ENCODE results near the gene SMIM20. TPM values are rescaled to one million over a fixed set of nuclear protein-coding genes. Genes with fewer than 3 reads are reported as not detected.
A peak's percentile ranks its signal among the peaks of the same experiment; 100 is the strongest.

SMIM20 gene
- total RNA-seq, 4 donors from 2014 or later: 3.6 to 19.8 (median 15.5) TPM

DNA sequence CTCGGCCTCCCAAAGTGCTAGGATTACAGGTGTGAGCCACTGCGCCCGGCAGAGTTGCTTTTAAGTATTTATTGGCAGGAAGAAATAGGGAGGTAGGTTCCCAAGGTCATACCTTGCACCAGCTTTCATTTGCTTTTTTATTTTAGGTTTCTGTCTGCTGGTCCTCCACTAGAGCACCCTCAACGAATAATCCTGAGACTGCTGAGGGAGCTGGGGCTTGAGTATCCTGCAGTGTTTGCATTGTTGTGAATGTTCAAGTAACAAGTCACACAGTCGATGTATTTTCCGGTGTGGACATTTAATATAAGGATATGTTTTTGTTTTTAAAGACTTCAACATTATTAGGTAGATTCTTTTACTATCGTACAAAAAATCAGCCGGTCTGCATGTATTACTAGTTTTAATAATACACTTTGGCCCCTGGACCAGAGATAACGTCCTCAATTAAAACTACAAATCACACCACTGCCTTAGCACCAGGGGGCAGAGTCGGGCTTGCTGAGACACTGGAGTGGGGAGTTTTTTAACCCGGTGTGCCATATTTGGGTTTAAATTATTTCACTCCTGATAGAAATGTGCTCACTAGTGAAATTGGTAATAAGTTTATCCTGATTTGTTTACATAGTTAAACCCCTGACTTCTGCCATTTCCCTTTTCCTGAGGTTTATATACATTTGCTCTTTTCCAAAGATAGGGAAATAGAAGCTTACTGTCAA is 11.6 kb downstream of the SMIM20 start:
- peaks cover 0 to 8% (median 0%) of the 10 kb centered on the region in 3 donors for H3K36me3 ChIP-seq
- 59 to 60% methylated on average over 8 to 11 of the region's 11 CpGs for WGBS, 2 donors
- H3K4me1 ChIP-seq: peaks cover 0 to 28% (median 4%) of the 10 kb centered on the region in 3 donors
- no peak overlapping the region for H3K4me3 ChIP-seq
- intact Hi-C loops (cut with DNase I): no loop called here
- no peak for DNase-seq
- H3K27me3 ChIP-seq: no peaks in the 10 kb centered on the region
- H3K27ac ChIP-seq: no peak overlapping the region
- H3K9me3 ChIP-seq: no peaks in the 10 kb centered on the region
- TF ChIP-seq, protein P1, sequence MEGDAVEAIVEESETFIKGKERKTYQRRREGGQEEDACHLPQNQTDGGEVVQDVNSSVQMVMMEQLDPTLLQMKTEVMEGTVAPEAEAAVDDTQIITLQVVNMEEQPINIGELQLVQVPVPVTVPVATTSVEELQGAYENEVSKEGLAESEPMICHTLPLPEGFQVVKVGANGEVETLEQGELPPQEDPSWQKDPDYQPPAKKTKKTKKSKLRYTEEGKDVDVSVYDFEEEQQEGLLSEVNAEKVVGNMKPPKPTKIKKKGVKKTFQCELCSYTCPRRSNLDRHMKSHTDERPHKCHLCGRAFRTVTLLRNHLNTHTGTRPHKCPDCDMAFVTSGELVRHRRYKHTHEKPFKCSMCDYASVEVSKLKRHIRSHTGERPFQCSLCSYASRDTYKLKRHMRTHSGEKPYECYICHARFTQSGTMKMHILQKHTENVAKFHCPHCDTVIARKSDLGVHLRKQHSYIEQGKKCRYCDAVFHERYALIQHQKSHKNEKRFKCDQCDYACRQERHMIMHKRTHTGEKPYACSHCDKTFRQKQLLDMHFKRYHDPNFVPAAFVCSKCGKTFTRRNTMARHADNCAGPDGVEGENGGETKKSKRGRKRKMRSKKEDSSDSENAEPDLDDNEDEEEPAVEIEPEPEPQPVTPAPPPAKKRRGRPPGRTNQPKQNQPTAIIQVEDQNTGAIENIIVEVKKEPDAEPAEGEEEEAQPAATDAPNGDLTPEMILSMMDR (IDR thresholded peaks at IDR 0.05): peak in 5 of 6 experiments; percentile 25 to 44 (median 41)
- no peak for TF ChIP-seq POLR2A (IDR thresholded peaks at IDR 0.05)

DNA sequence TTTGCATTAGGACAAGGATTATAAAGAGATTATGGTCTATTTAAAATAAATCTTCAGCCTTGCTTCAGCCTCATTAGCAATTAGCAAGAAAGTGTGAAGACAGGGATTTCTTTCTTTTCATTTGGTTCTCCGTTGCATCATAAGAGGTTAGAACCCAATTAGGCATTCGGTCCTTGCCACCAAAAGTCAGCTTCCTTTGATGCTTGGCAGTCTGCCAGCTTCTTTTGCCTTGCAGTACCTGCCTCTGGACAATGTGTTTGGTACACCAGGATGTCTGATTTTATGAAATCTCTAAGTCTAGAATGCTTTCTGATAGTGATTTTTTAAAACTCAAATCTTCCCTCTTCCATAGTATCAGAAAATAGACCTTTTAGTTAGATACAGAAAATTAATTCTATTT is 12.4 kb downstream of the SMIM20 start:
- Histone ChIP-seq H3K4me3 (no peak overlapping the region), H3K9me3 (no peaks in the 10 kb centered on the region), H3K36me3 (peaks cover 0 to 8% (median 0%) of the 10 kb centered on the region in 3 donors), H3K27me3 (no peaks in the 10 kb centered on the region), H3K27ac (no peak overlapping the region), H3K4me1 (peaks cover 0 to 28% (median 4%) of the 10 kb centered on the region in 3 donors)
- intact Hi-C loops (cut with DNase I): no loop called here
- 65 to 69% methylated on average over 2 of the region's 2 CpGs for WGBS, 2 donors
- no peak for DNase-seq
- TF ChIP-seq POLR2A (IDR thresholded peaks at IDR 0.05): no peak
- TF ChIP-seq, protein P1 (IDR thresholded peaks at IDR 0.05): no peak

DNA sequence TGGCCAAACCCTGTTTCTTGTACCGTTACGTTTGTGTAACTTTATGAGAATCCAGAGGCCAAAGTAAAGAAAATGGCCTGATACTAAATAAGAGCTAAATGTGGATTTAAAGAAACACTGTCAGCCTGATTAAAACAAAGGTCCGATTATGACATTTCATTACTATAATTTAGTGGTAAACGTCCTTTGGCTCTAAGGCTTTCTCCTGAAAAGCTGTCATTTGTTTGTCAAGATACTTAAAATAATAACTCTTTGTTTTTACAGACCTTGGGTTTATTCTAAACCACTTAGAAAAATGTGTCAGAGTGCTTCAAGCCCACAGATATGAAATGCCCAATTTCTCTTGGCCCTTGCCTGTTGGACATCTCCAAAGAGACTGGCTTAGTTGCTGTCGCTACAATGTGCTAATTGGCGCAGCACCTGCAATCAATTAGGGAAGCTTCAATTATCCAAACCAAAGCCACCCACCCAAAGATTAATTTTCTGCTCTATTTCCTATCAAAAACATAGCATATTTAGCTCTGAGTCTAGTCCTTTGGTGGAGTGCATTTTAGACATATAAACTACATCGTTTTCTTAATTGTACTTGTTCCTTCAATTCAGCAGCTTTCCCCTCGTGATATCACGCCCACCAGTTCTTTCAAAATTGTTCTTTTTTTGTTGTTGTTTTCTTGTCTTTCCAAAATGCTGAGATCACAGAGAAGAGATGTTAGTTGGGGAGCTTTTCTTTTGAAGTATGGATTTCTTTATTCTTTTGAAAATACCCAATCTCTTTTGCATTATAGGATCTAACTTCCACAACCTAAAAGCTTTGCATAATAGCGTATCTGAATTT is 13.6 kb downstream of the SMIM20 start:
- Histone ChIP-seq H3K27ac (no peak overlapping the region), H3K4me3 (no peak overlapping the region), H3K9me3 (no peaks in the 10 kb centered on the region), H3K27me3 (no peaks in the 10 kb centered on the region), H3K36me3 (peaks cover 0 to 8% (median 0%) of the 10 kb centered on the region in 3 donors), H3K4me1 (peaks cover 0 to 28% (median 4%) of the 10 kb centered on the region in 3 donors)
- no peak for TF ChIP-seq POLR2A (IDR thresholded peaks at IDR 0.05)
- TF ChIP-seq, protein P1 (IDR thresholded peaks at IDR 0.05): no peak
- 77 to 91% methylated on average over 10 of the region's 10 CpGs for WGBS, 2 donors
- intact Hi-C loops (cut with DNase I): no loop called here
- no peak for DNase-seq

DNA sequence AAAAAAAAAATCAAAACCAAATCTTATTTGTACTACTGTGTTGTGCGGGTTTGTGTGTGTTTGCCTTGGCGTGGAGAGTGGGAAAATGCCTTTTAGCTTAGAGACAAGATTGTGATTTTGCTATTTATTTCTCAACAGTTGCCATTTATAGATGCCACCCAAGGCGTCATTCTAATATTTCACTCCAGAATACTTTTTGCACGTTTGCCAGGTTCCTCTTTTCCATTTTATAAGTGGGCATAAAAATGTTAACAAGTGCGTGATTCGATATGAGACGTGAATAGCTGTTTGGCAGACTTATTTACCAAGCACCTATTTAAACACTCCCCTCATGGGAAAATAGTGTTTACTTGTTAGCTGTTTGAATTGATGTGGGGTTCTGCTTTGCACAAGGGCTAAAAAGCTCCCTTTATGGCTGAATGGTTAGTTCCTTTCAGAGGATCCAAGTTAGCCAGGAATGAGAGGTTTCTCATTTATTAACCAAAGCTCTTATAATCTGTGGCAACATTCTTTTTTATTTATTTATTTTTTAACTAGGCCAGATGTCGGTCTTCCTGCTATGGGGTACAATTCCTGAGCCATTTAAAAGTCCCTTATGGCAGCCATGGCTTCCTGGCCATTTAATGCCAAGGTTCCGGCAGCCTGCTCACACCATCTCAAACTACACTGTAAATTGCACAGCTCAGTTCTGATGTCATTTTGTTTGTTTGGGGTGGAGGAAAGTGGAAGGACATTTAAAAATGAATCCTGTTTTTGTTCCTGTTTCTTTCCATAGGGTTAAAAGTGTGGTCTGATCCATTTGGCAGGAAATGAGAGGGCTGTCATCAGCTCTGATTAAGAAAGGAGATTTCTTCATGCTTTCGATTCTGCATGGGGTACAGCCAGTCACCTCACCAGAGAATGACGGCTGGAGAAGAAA is 14.6 kb downstream of the SMIM20 start:
- Histone ChIP-seq H3K27me3 (no peaks in the 10 kb centered on the region), H3K4me1 (peaks cover 0 to 28% (median 4%) of the 10 kb centered on the region in 3 donors), H3K36me3 (peaks cover 0 to 8% (median 0%) of the 10 kb centered on the region in 3 donors), H3K4me3 (no peak overlapping the region), H3K27ac (peak overlapping the region in 3 of 4 donors; percentile 17 to 60 (median 52)), H3K9me3 (no peaks in the 10 kb centered on the region)
- intact Hi-C loops (cut with DNase I): no loop called here
- TF ChIP-seq, protein P1 (IDR thresholded peaks at IDR 0.05): no peak
- no peak for TF ChIP-seq POLR2A (IDR thresholded peaks at IDR 0.05)
- 64 to 69% methylated on average over 11 of the region's 11 CpGs for WGBS, 2 donors
- DNase-seq: no peak

All from esophagus squamous epithelium (tissue), 5 donors.